WI38 (cell line): ENCODE measurements around the gene LGMN.

Source experiments
- H3K4me3 ChIP-seq: 2 replicates; pipeline ENCODE4 v1.5.1; 2011; ENCODE audit warnings: low read depth, mild to moderate bottlenecking, control low read depth, low read length
- TF ChIP-seq, protein P1 (sequence below): IDR thresholded peaks from 2 replicates; pipeline ENCODE4 v1.5.1; 2012; ENCODE audit warnings: low read depth, mild to moderate bottlenecking, control low read depth, low read length

LGMN gene

DNA sequence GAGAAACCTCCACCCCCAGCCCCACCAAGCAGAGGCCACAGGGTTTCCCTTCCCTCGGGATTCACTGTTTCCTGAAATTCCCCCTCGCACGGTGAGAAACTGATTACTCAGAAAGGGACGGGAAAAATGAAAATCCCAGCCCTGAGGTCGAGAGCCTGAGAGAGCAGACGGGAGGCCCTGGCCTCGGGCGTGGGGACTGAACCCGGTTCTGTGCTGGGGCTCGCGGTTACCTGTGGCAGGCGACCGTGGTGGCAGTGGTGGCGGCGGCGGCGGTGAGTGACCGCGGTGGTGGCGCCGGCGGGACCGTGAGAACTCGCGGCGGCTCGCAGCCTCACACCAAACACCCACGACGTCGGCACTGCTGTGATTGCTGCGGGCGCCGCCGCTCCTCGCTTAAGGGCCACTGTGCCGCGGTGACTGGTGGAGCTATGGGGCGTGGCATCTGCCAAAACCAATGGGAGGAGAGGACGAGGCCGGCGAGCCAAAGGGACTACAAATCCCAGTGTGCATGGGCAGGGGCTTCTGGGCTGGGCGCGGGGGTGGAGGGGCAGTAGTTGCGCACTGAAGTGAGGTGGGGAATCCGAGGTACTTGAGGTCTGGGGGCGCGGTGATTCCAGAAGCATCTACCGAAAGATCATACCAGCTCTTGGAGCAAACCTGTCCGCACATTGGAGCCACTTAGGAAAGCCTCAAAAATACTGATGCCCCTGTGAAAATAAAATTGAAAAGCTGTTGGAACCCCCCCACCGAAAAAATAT, at the start of gene LGMN:
LGMN (minus strand) TSS at position 369 of the 758 bp plus-strand sequence. CDS start 15,841 bp downstream, outside the sequence.
- TF ChIP-seq, protein P1, sequence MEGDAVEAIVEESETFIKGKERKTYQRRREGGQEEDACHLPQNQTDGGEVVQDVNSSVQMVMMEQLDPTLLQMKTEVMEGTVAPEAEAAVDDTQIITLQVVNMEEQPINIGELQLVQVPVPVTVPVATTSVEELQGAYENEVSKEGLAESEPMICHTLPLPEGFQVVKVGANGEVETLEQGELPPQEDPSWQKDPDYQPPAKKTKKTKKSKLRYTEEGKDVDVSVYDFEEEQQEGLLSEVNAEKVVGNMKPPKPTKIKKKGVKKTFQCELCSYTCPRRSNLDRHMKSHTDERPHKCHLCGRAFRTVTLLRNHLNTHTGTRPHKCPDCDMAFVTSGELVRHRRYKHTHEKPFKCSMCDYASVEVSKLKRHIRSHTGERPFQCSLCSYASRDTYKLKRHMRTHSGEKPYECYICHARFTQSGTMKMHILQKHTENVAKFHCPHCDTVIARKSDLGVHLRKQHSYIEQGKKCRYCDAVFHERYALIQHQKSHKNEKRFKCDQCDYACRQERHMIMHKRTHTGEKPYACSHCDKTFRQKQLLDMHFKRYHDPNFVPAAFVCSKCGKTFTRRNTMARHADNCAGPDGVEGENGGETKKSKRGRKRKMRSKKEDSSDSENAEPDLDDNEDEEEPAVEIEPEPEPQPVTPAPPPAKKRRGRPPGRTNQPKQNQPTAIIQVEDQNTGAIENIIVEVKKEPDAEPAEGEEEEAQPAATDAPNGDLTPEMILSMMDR = no peak
- H3K4me3 ChIP-seq = peak within 1 kb of the TSS; percentile 61

DNA sequence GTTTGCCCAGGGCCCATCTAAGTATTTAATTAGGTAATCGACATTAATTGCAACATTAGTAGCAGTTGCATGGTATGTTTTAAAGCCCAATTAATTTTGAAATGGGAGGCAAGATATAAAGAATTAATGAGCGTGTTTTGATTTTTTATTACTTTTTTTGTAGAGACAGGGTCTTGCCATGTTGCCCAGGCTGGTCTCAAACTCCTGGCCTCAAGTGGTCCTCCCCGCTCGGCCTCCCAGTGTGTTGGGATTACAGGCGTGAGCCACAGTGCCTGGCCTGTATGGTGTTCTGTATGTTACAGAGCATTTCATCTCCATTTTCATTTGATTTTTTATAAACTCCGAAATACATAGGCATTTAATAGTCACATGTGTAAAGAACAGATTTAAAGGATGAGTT, 46.5 kb upstream of the LGMN start:
- TF ChIP-seq, protein P1 = no peak

DNA sequence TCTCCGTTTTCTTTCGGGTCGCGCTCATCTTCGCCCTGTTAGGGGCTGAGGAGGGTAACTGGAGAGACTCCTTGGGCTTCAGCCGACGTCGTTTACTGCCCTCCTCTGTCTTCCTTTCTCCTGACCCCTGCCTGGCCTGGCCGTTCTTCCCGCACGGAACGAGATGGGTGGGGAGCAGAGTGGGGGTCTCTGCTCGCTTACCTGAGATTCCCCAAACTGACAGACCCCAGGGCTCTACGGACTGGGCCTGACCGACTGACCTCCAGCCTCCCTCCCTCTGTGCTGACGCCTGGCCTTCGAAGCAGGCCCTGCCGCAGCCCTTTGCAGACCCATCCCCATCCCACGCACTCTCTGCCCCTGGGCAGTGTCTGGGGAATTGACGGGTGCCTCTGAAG, 46.1 kb upstream of the LGMN start:
- TF ChIP-seq, protein P1 = no peak
- peak overlapping the region; percentile 99 for H3K4me3 ChIP-seq

More for the DNA sequence above, 46.5 kb upstream of the LGMN start:
- peak overlapping the region; percentile 99 for H3K4me3 ChIP-seq

DNA sequence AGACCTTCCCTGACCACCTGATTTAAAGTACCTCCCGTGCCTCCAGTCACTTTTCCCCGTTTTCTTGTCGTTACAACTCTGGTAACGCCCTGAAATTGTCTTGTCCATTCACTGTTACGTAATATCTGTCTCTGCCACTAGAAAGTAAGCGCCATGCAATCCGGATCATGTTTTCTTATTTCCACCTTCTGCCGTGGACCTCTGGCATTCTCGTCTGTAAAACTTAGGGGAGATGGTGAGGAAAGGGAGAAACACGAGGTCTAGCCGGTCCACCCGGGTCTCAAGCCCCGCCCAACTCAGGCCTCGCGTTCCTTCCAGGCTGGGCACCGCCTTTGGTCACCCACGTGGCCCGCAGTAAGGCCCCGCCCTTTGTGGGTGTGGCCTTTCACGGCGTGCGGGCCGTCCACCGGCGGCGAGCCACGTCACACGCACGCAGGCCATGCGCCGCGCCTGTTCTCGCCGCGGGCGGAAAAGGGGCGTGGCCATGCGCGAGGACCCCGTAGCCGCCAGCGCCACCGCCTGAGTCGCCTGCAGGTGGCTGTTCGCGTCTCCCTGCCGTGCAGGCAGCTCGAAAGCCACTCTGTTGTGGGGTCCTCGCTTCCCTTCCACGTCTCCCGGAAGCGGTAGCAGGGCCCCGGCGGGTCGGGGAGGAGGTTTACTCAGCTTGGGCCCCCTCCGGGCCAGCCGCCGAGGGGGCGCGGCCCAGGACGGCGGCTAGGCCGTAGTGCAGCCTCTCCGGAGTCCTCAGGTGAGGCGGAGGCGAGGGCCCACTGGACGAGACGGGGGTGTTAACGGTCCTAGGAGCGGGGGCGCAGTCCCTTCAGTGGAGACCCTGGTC, 45.5 kb upstream of the LGMN start, which contains the start of gene GOLGA5:
GOLGA5 (plus strand) TSS at position 597 of the 838 bp plus-strand sequence. CDS start 3,133 bp downstream, outside the sequence.
- TF ChIP-seq, protein P1 = no peak
- peak within 1 kb of the TSS; percentile 99 for H3K4me3 ChIP-seq

DNA sequence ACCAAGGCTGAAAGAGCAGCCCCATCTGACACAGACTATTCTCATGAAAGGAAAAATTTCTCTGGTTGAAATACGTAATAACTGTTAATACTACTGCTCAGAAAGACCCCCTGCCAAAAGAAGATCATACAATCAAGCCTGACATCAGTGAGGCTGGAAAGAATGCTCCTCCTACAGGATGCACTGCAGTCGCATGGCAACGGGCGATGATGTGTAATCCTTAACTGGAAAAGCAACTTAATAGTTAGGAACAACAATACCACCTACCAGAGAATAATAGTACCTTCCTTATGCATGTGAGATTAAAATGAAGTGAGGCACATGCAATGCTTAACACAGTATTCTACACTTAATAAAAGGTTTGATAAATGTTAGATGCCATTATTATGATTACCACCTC, 44.5 kb upstream of the LGMN start:
- no peak overlapping the region for H3K4me3 ChIP-seq
- TF ChIP-seq, protein P1 = no peak

DNA sequence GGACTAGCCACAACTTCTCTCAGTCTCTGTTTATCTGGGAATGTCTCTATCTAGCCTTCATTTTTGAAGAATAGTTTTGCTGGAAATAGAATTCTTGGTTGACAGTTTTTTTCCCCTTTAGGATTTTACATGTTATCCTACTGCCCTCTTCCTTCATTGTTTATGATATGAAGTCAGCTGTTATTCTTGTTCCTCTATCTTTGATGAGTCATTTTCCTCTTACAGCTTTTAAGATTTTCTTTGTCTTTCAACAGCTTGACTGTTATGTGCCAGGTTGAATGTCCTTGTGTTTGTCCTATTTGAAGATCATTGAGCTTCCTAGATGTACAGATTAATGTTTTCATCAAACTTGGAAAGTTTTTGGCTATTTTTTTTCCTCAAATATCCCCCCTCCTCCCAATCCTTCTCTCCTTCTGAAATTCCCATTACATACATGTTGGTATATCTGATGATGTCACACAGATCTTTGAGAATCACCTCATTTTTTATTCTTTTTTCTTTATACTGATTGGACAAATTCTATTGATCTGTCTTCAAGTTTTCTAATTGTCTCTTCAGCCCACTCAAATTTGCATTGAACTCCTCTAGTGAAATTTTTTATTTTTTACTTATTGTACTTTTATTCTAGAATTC, 41.1 kb upstream of the LGMN start:
- H3K4me3 ChIP-seq = no peak overlapping the region
- TF ChIP-seq, protein P1 = no peak
